GM12878 (cell line): ENCODE measurements around the gene GIMAP7. TPM values are rescaled to one million over a fixed set of nuclear protein-coding genes. Genes with fewer than 3 reads are reported as not detected.
A peak's percentile ranks its signal among the peaks of the same experiment; 100 is the strongest.

Source experiments
- ATAC-seq: fragments of 200-7000 bp; cut with Tn5 transposase; 3 replicates; pipeline ENCODE4 v1.9.1; 2020; ENCODE audit warnings: mild to moderate bottlenecking, moderate library complexity
- BruUV-seq: library from RNA; stranded (reverse); fragments of 400-500 nt; replicated peaks from 2 replicates; lab custom pipeline; 2021; lab: Mats Ljungman, UMichigan
- CTCF ChIA-PET: fragments of 300-600 bp; sonication (Branson Sonifier 250); formaldehyde crosslinking; extraction: SDS; loops from one replicate; lab custom pipeline; 2021; ENCODE audit warnings: inconsistent platforms; lab: Yijun Ruan, JAX
- POLR2A ChIA-PET: fragments of 350-600 bp; formaldehyde crosslinking; extraction: SDS; loops from one replicate; lab custom pipeline; 2021; ENCODE audit warnings: inconsistent platforms; lab: Charles Lee
- RAD21 ChIA-PET: fragments of 300-600 bp; sonication (Branson Sonifier 250); formaldehyde crosslinking; loops from one replicate; lab custom pipeline; 2023; ENCODE audit warnings: antibody characterized with exemption; ENCODE audit not compliant: unreplicated experiment; lab: Charles Lee
- SMC1A ChIA-PET: fragments of 300-600 bp; sonication (Branson Sonifier 250); formaldehyde crosslinking; loops from one replicate; lab custom pipeline; 2023; ENCODE audit not compliant: unreplicated experiment, uncharacterized antibody; lab: Charles Lee
- DNase-seq: peaks from one replicate; pipeline ENCODE4 v3.0.0-alpha.2; 2011; ENCODE audit warnings: low read depth, low spot score
- FAIRE-seq: peaks from 3 replicates; lab custom pipeline; 2011; peaks lifted over from hg19 to GRCh38; lab: Jason Lieb, UNC
- H2AFZ ChIP-seq: 2 replicates; pipeline ENCODE4 v1.6.0; 2011; ENCODE audit warnings: low read depth, low read length, control low read depth; ENCODE audit not compliant: control insufficient read depth
- H3K27ac ChIP-seq: 2 replicates; pipeline ENCODE4 v1.5.1; 2011; ENCODE audit warnings: control low read depth; ENCODE audit not compliant: control insufficient read depth, insufficient read depth
- H3K27me3 ChIP-seq, 2 experiments: replicated peaks in 1 of 2; 2 replicates each; pipeline versions ENCODE4 v1.6.0 to v1.6.1; 2011; ENCODE audit warnings: low read length in 1 of 2; ENCODE audit not compliant: control insufficient read depth in 2 of 2, insufficient read depth in 2 of 2
- H3K36me3 ChIP-seq, 2 experiments: 2 replicates each; pipeline ENCODE4 v1.5.1; 2011; ENCODE audit warnings: low read length in 1 of 2; ENCODE audit not compliant: control insufficient read depth in 2 of 2, insufficient read depth in 2 of 2
- H3K4me1 ChIP-seq: 2 replicates; pipeline ENCODE4 v1.6.1; 2011; ENCODE audit warnings: mild to moderate bottlenecking, low read length, moderate library complexity, mixed read lengths; ENCODE audit not compliant: control insufficient read depth, insufficient read depth
- H3K4me2 ChIP-seq: 2 replicates; pipeline ENCODE4 v1.6.0; 2011; ENCODE audit warnings: control low read depth; ENCODE audit not compliant: control insufficient read depth, insufficient read depth
- H3K4me3 ChIP-seq: fragments of 200-600 bp; sonication (generic); 2 replicates; pipeline ENCODE4 v1.5.1; 2016
- H3K79me2 ChIP-seq: 2 replicates; pipeline ENCODE4 v1.6.0; 2011; ENCODE audit warnings: low read length; ENCODE audit not compliant: control insufficient read depth, insufficient read depth
- H3K9ac ChIP-seq: 2 replicates; pipeline ENCODE4 v1.8.0; 2011; ENCODE audit warnings: low read length, control low read depth, mixed read lengths; ENCODE audit not compliant: control insufficient read depth, insufficient read depth
- H3K9me3 ChIP-seq: replicated peaks from 3 replicates; pipeline ENCODE4 v1.5.1; 2011; ENCODE audit warnings: mild to moderate bottlenecking, low read length; ENCODE audit not compliant: control insufficient read depth, insufficient read depth
- H4K20me1 ChIP-seq: 2 replicates; pipeline ENCODE4 v1.6.0; 2011; ENCODE audit not compliant: control insufficient read depth, insufficient read depth
- BCL11A ChIP-seq: IDR thresholded peaks from 2 replicates; pipeline ENCODE4 v1.6.1; 2011; ENCODE audit warnings: low read depth, low read length
- CREB1 ChIP-seq: IDR thresholded peaks from 2 replicates; pipeline ENCODE4 v1.6.1; 2012; ENCODE audit warnings: low read depth, mild to moderate bottlenecking, inconsistent platforms
- HCFC1 ChIP-seq: fragments of 150-350 bp; IDR thresholded peaks from 2 replicates; pipeline ENCODE4 v1.6.1; 2014; ENCODE audit warnings: low read length
- IKZF1 ChIP-seq: fragments of 450-650 bp; conservative IDR thresholded peaks from 2 replicates; pipeline ENCODE4 v1.6.1; 2017; ENCODE audit warnings: antibody characterized with exemption, mild to moderate bottlenecking
- LARP7 ChIP-seq: fragments of 450-650 bp; IDR thresholded peaks from 2 replicates; pipeline ENCODE4 v1.6.1; 2017; ENCODE audit warnings: mild to moderate bottlenecking
- MXI1 ChIP-seq: fragments of 150-350 bp; IDR thresholded peaks from 2 replicates; pipeline ENCODE4 v1.6.1; 2011; ENCODE audit warnings: low read depth, mild to moderate bottlenecking, inconsistent platforms, low read length, improper control_type of control experiment
- MYB ChIP-seq: fragments of 150-350 bp; IDR thresholded peaks from 2 replicates; pipeline ENCODE4 v1.6.1; 2014; ENCODE audit warnings: mild to moderate bottlenecking, low read depth, low read length, borderline replicate concordance
- SUZ12 ChIP-seq: fragments of 200-600 bp; sonication (generic); IDR thresholded peaks from one replicate; pipeline ENCODE4 v1.6.1; 2018; ENCODE audit warnings: antibody characterized with exemption, mild to moderate bottlenecking; ENCODE audit not compliant: unreplicated experiment
- TAF1 ChIP-seq: IDR thresholded peaks from 2 replicates; pipeline ENCODE4 v1.6.1; 2011; ENCODE audit warnings: mild to moderate bottlenecking, low read depth, low read length, borderline replicate concordance
- ZBTB11 ChIP-seq: fragments of 450-650 bp; formaldehyde crosslinking; IDR thresholded peaks from 2 replicates; pipeline ENCODE4 v1.5.0; 2022; ENCODE audit warnings: mild to moderate bottlenecking, missing genetic modification characterization
- ZZZ3 ChIP-seq: IDR thresholded peaks from 2 replicates; pipeline ENCODE4 v1.6.1; 2011; ENCODE audit warnings: low read depth; ENCODE audit not compliant: control insufficient read depth, insufficient read length
- WGBS: methylation state at CpG from one replicate; pipeline ENCODE4 v1.1.6; 2016; ENCODE audit warnings: low lambda C conversion rate; ENCODE audit not compliant: insufficient replicate concordance, insufficient coverage; ENCODE audit errors: missing lambda C conversion rate; 5-methylcytosine and 5-hydroxymethylcytosine counted together
- in situ Hi-C: fragments of 300-500 bp; cut with MboI; formaldehyde crosslinking; loops from 9 replicates; pipeline ENCODE4 v1.14.3; 2018; ENCODE audit warnings: mixed read lengths
- intact Hi-C: fragments of 100-400 bp; cut with micrococcal nuclease; formaldehyde crosslinking; loops from one replicate; pipeline ENCODE4 v1.14.2; 2022; ENCODE audit not compliant: unreplicated experiment
- polyA plus RNA-seq, 11 experiments: library from polyadenylated mRNA; depleted of rRNA in 4 of 11; unstranded in 6 of 11; stranded (reverse) in 5 of 11; fragments of >200 nt; fragmentation: Nextera tagmentation in 4 of 11; fragmentation: Illumina TruSeq in 1 of 11; extraction: Ambion mirVana in 4 of 11; extraction: Trizol in 1 of 11; gene quantifications; 1 replicate in 1 of 11; 2 replicates in 10 of 11; pipeline versions ENCODE4 v1.2.1 to v1.2.3, GENCODE V29; 2011 to 2016; ENCODE audit warnings: inconsistent platforms in 2 of 11, missing spikeins in 2 of 11, low read depth in 1 of 11
- total RNA-seq, 4 experiments: library from RNA; depleted of rRNA in 3 of 4; stranded (reverse); fragments of >200 nt in 3 of 4; fragmentation: Illumina TruSeq in 1 of 4; extraction: Trizol in 1 of 4; gene quantifications; 2 replicates each; pipeline versions ENCODE4 v1.2.1 to v1.2.3, GENCODE V29; 2013 to 2021

The GIMAP7 gene
- total and polyA plus RNA-seq, 10 of the 15 experiments (the other 5 are each of a cell fraction or from before 2014, with no cell fraction given), result 2.7 to 16.6 (median 5.4) TPM

GRCh38 chr7:150516956-150517745 lies 2.5 kb downstream of the GIMAP7 start:
- WGBS, result 57% methylated on average over 1 of the region's 1 CpG
- RAD21 ChIA-PET, result no interaction called here
- Histone ChIP-seq H3K9ac (no peak overlapping the region), H3K4me1 (no peaks in the 10 kb centered on the region; the same call in 1 of the 2 replicates), H3K4me2 (peak overlapping the region; percentile 44; the same call in 1 of the 2 replicates), H4K20me1 (no peaks in the 10 kb centered on the region), H3K79me2 (peaks cover 26% of the 10 kb centered on the region), H3K36me3 (no peaks in the 10 kb centered on the region; a peak in 1 of 4 replicates), H3K27ac (peak overlapping the region; percentile 38), H3K9me3 (peaks cover 9% of the 10 kb centered on the region; the same call in 2 of the 3 replicates), H3K27me3 (no peaks in the 10 kb centered on the region), H3K4me3 (peak overlapping the region; percentile 57), H2AFZ (no peak overlapping the region)
- CTCF ChIA-PET, result no interaction called here
- in situ Hi-C loops, result no loop called here
- intact Hi-C loops, result no loop called here
- ATAC-seq, result no peak
- no peak for FAIRE-seq
- POLR2A ChIA-PET, result no interaction called here
- BruUV-seq, result no TSS peak
- no peak for DNase-seq
- SMC1A ChIA-PET, result no interaction called here
- TF ChIP-seq SUZ12 (no peak), ZZZ3 (no peak), ZBTB11 (no peak), CREB1 (no peak), IKZF1 (no peak), MYB (no peak), LARP7 (no peak), HCFC1 (no peak), TAF1 (no peak), MXI1 (no peak), BCL11A (no peak)
